DMS 273 treated with DMSO at 0.1 percent for 48 hours (cell line): Measurements from ENCODE around the gene TPI1.

ENCODE experiments used
- DNase-seq: peaks from one replicate; lab custom pipeline; 2025; lab: John Stamatoyannopoulos, UW

The TPI1 gene

DNA sequence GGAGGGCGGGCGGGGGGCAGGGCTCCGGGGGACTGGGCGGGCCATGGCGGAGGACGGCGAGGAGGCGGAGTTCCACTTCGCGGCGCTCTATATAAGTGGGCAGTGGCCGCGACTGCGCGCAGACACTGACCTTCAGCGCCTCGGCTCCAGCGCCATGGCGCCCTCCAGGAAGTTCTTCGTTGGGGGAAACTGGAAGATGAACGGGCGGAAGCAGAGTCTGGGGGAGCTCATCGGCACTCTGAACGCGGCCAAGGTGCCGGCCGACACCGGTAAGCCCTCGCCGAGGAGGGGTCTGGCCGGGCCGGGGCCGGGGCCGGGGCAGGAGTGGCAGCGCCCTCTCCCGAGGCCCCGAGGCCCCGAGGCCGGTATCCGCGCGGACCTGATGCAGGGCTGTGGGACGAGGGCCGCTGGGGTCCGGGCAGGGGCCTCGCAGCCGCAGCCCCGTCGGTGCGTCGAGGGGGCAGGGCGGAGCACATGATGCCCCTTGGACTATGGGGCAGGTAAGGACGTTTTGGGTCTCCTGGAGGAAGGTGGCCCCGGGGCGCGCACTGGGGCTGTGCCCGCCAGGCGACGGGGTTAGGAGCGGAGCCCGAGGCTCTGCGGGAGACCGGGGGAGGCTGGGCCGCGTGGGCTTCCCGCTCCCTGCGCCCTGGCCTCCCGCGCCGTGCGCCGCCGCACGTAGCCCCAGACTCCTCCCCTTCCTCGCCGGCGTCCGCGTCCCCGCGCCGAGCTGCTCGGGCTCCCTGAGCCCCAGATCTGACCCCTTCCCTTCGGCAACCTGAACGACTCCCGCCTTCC, at the start of gene TPI1:
TPI1 (plus strand) TSS at position 119 of the 798 bp plus-strand sequence; CDS start at position 155, 36 bp downstream.
- no peak for DNase-seq

DNA sequence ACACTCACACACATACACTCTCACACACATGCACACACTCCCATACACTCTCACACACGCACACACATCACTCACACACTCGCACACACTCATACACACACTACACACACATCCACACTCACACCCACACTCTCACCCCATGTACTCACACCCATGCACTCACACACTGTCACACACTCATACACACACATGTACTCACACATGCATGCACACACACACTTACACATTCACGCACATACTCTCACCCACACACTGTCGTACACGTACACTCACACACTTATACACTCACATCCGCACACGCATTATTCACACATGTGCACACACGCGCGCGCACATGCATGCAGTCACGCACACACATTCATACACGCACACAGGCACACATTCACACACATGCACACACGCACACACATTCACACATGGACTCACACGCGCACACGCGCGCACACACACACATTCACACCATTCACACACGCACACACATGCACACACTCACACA, 49.6 kb upstream of the TPI1 start:
- DNase-seq: no peak

- DNase-seq: no peak
Observed at GRCh38 chr12:6818222-6818621, 49.1 kb upstream of the TPI1 start.

- no peak for DNase-seq
Observed at GRCh38 chr12:6818645-6819044, 48.7 kb upstream of the TPI1 start.

DNA sequence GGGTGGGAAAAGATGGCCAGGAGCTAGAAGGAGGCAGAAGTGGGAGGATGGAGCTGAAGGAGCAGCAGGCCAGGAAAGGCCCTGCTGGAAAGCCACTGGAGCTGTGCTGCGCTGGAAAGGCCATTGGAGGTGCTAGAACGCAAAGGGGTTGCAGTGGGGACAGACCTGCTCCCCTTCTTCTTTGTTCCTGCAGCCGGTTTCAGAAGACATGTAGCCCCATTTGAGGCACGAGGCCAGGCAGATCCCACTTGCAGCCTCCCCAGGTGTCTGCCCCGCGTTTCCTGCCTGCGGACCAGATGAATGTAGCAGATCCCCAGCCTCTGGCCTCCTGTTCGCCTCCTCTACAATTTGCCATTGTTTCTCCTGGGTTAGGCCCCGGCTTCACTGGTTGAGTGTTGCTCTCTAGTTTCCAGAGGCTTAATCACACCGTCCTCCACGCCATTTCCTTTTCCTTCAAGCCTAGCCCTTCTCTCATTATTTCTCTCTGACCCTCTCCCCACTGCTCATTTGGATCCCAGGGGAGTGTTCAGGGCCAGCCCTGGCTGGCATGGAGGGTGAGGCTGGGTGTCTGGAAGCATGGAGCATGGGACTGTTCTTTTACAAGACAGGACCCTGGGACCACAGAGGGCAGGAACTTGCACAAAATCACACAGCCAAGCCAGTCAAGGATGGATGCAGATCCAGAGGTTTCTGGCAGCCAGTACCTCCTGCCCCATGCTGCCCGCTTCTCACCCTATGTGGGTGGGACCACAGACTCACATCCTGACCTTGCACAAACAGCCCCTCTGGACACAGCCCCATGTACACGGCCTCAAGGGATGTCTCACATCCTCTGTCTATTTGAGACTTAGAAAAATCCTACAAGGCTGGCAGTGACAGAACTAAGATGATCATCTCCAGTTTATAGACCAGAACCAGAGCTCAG, 48.0 kb upstream of the TPI1 start:
- no peak for DNase-seq

DNA sequence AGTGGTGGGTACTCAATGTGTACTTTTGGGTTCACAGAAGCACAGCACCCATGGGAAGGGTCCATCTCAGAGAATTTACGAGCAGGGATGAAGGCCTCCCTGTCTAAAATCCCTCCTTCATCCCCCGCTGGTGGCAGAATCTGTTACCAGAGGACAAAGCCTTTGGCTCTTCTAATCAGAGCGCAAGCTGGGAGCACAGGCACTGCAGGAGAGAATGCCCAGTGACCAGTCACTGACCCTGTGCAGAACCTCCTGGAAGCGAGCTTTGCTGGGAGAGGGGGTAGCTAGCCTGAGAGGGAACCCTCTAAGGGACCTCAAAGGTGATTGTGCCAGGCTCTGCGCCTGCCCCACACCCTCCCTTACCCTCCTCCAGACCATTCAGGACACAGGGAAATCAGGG, 47.2 kb upstream of the TPI1 start:
- DNase-seq: no peak

DNA sequence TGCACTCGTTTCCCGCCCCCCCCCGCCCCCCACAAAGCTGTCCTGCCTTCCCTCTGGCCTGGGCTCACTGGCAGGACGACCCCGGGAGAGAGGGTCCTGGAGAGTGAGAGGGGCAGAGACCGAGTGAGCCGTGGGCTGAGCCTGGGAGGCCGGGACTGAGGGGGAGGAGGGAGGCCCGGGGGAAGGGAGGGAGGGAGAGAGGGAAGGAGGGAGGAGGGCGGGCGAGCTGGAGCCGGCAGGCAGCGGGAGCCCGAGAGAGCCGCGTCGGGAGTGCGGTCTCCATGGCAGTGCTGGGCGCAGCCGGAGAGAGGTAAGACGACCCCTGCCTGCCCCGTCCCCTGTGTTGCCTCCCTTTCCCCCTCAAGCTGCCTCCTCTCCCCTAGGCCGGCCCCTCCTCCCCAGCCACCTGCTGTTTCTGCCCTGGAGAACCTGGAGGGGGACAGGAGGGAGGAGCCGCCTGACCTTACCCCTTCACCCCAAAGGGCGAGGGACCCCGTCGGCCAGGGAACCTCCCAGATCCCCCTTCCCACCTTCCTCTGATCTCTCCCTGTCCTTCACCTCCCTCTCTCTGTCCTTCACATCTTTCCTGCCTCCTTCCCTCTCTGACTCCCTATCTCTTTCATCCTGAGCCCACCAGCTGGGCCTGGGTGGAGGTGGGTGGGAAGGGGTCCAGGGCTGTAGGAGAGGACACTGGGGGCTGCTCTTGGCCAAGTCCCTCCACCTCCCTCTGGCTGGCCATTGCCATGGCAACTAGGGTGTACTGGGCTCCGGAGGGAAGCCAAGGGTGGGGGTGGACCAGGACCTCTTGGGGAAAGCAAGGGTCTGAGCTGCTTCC, 45.5 kb upstream of the TPI1 start, which contains the start of gene GPR162:
GPR162 (plus strand) TSS at position 231 of the 835 bp plus-strand sequence. CDS start 2,078 bp downstream, outside the sequence.
- no peak for DNase-seq

GRCh38 chr12:6822426-6823135, 44.8 kb upstream of the TPI1 start:
- DNase-seq: no peak

DNA sequence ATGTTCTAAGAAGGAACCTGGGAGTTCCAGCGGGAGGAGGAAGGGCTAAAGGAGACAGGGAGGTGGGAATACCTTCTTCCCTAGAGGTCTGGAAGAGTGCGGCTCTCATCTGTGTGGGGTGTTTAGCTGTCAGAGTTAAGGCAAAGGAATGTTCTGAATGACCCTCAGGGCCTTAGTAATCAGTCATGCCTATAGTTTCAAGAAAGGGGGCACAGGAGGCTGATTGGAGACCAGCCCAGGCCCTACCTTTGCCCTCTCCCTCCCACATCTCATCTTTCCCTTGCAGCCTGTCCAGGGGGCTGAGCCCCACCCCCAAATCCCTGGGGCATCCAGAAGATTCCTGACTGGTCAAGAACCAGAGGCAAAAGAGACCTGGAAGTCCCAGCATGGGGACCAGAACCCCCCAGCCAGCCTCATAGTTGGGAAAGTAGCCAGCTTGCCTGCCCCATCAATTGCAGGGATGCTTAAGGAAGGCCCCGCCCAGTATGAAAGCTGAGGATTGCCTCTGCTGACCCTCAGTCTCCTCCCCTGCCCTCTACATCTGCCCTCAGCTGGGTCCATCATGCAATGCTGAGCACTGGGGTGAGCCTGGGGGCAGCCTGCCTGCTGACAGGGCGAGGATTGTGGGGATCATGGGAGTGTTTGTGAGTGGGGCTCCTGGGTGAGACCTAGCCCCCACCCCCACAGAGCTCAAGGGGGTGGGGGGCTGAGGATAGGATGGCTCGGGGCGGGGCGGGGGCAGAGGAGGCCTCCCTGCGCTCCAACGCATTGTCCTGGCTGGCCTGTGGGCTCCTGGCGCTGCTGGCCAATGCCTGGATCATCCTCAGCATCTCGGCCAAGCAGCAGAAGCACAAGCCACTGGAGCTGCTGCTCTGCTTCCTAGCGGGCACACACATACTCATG, 43.9 kb upstream of the TPI1 start:
- no peak for DNase-seq

DNA sequence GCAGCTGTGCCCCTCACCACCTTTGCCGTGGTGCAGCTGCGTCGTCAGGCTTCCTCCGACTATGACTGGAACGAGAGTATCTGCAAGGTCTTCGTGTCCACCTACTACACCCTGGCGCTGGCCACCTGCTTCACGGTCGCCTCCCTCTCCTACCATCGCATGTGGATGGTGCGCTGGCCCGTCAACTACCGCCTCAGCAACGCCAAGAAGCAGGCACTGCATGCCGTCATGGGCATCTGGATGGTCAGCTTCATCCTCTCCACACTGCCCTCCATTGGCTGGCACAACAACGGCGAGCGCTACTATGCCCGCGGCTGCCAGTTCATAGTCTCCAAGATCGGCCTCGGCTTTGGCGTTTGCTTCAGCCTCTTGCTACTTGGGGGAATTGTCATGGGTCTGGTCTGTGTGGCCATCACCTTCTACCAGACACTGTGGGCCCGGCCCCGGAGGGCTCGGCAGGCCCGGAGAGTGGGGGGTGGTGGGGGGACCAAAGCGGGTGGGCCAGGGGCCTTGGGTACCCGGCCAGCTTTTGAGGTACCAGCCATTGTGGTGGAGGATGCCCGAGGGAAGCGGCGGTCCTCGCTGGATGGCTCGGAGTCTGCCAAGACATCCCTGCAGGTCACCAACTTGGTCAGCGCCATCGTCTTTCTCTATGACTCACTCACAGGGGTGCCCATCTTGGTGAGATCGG, 43.1 kb upstream of the TPI1 start:
- DNase-seq: no peak

DNA sequence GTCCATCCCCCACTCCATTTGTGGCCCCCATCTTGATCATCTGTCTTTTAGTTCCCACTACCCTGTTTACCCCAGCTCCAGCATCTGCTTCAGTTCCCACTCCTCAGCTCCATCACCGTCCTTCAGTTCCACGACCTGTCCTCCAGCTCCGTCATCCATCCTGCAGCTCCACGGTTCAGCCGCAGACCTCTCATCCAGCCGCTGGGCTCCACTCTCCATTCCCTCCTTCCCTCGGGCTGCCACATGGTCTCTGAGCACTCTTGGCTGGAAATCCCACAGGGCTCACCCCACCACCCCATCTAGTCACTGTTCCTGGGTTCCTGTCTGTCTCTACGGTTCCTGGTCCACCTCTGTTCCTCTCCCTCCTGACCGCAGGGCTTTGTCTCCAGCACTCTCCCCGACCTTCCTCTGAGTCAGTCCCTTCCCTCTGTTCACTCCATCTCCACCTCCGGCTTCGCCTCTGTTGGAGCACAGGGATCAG, 42.4 kb upstream of the TPI1 start:
- DNase-seq: no peak

GRCh38 chr12:6825398-6826124, 41.8 kb upstream of the TPI1 start:
- DNase-seq: peak; percentile 16

- DNase-seq: no peak
Observed at GRCh38 chr12:6826125-6826733, 41.1 kb upstream of the TPI1 start.

DNA sequence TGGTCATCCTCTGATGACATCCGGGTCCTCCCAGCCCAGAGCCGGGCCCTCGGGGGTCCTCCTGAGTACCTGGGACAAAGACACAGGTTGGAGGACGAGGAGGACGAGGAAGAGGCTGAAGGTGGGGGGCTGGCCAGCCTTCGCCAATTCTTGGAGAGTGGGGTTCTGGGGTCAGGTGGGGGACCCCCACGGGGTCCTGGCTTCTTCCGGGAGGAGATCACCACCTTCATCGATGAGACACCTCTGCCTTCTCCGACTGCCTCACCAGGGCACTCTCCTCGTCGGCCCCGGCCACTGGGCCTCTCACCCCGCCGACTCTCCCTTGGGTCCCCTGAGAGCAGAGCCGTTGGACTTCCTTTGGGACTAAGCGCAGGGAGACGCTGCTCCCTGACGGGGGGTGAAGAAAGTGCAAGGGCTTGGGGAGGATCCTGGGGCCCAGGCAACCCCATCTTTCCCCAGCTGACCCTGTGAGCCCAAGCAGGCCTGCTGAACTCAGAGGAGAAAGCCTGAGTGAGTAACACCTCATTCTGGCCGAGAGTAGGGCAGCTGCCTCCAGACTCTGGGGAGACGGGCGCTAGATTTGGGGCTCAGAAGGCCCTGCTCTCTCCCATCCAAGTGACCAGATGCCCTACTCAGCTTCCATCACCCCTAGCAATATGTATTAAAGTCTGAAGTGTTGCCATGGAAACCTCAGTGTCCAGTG, 40.4 kb upstream of the TPI1 start:
- no peak for DNase-seq

GRCh38 chr12:6827437-6827911, 39.9 kb upstream of the TPI1 start:
- peak; percentile 41 for DNase-seq

DNA sequence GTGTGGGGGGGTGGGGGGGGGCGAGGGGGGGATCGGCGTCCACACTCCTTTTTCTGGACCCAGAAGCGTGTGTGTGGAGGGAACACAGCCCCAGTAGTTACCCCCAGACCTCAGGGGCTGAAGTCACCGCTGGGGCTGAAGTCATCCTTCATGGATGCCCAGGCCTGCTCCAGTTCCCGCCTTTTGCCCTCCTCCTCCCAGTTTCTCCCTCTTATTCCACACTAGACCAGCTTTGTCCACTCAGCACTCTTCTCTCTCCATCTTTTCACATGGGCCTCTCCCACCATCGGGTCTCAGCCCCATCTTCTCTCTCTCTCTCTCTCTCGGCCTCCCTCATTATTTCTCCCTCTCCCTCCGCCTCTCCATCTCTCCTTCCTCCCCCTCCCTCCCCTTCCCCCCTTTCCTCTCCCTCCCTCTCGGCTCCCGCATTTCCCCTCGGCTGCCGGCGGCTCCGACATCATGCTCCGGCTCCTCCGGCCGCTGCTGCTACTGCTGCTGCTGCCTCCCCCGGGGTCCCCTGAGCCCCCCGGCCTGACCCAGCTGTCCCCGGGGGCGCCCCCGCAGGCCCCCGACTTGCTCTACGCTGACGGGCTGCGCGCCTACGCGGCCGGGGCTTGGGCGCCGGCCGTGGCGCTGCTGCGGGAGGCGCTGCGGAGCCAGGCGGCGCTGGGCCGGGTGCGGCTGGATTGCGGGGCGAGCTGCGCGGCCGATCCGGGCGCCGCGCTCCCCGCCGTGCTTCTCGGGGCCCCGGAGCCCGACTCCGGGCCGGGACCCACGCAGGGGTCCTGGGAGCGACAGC, 39.1 kb upstream of the TPI1 start, which contains the start of gene P3H3:
P3H3 (plus strand) TSS at position 426 of the 799 bp plus-strand sequence; CDS start at position 460, 34 bp downstream.
- DNase-seq: no peak
